GM21723 (cell line): ENCODE results near the gene PPP6R3.

Experiments
- ATAC-seq: cut with Tn5 transposase; IDR thresholded peaks from one replicate; pipeline ENCODE4 v1.9.1; 2021; ENCODE audit warnings: mild to moderate bottlenecking, moderate library complexity; ENCODE audit not compliant: unreplicated experiment

The PPP6R3 gene, protein sequence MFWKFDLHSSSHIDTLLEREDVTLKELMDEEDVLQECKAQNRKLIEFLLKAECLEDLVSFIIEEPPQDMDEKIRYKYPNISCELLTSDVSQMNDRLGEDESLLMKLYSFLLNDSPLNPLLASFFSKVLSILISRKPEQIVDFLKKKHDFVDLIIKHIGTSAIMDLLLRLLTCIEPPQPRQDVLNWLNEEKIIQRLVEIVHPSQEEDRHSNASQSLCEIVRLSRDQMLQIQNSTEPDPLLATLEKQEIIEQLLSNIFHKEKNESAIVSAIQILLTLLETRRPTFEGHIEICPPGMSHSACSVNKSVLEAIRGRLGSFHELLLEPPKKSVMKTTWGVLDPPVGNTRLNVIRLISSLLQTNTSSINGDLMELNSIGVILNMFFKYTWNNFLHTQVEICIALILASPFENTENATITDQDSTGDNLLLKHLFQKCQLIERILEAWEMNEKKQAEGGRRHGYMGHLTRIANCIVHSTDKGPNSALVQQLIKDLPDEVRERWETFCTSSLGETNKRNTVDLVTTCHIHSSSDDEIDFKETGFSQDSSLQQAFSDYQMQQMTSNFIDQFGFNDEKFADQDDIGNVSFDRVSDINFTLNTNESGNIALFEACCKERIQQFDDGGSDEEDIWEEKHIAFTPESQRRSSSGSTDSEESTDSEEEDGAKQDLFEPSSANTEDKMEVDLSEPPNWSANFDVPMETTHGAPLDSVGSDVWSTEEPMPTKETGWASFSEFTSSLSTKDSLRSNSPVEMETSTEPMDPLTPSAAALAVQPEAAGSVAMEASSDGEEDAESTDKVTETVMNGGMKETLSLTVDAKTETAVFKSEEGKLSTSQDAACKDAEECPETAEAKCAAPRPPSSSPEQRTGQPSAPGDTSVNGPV

DNA sequence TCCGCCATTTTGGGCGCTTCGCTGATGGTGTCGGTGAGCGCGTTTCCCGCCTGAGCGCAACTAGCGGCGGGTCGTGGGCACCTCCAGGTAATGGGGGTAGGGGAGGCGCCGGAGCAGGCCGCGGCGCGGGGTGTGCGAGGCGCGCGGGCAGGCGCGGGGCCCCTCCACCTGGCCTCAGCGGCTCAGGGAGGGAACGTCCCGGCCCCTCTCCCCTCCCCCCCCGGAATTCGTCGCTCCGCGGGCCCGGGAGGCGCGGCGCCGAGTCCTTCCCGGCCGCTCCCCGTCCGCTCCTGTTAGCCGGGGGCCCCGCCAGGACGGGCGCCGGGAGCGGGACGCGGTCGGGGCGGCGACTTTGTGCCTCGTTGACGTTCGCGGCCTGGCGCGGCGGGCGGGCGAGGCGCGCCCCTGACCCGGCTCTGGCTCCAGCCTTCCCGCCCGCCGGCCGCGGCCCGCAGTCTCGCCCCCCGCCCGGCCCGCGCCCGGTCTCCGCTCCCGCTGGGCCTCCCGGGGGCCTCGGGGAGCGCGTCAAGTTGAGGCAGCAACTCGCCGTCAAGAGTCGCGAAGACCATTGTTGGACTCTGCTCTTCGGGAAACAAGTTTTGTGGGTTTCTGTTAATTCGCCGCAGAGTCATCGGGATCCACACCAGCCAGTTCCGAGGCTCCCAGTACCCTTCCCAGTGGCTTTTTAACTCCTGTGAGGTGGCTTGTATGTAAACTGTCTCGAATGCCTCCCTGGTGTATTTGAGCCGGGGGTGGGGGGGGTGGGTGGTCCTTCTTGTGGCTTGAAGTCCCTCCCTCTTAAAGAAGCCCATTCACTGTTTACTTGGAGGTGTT, at the start of gene PPP6R3:
TSS of gene PPP6R3 (plus strand) at position 12 of the 834 bp plus-strand sequence. CDS start 76,913 bp downstream, outside the sequence.
- ATAC-seq, result peak; percentile 43

DNA sequence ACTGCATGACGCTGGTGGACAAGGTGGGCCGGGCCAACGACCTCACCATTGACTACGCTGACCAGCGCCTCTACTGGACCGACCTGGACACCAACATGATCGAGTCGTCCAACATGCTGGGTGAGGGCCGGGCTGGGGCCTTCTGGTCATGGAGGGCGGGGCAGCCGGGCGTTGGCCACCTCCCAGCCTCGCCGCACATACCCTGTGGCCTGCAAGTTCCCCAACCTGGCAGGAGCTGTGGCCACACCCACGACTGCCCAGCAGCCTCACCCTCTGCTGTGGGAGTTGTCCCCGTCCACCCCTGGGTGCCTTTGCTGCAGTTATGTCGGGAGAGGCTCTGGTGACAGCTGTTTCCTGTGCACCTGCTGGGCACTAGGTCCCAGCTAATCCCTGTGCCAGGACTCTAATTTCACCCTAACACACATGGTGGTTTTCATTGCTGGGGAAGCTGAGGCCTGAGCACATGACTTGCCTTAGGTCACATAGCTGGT, 49.0 kb upstream of the PPP6R3 start:
- no peak for ATAC-seq

DNA sequence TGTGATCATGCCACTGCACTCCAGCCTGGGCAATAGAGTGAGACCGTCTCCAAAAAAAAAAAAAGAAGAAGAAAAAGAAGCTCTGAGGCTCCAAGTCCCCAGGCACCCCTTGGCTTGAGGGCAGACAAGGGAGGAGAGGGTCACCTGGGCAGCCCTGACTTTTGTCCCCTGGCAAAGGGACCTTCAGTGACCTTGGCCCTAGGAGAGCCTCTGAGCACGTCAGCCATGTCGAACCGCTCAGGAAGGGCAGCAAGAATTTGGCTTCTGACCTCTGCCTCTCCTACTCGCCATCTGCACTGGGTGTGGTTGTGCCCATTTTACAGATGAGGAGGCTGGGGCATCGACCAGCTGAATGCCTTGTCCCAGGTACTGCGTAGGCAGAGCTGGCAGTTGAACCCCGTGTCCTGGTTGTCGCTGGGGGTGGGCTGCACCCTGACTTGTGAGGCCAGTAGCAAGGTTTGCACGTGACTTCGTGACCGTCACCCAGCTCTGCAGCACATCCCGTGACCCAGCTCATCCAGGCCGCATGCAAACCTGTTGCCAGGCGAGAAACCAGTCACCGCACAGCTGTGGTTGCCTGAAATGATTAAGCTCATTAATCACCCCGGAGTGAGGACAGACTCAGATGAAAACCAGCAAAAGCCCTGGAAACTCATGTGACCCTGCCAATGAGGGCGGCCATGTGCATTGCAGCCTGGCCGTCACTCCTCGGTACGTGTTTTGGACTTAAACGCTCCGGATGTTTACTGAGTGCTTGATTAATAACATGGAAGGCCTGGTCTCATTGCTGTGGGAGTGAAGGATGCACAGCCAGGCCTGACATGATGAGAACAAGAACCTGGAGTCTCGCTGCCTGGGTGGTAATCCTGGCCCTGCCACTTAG, 47.7 kb upstream of the PPP6R3 start:
- ATAC-seq, result peak; percentile 49

- no peak for ATAC-seq
Measured at GRCh38 chr11:68413591-68413999, 47.0 kb upstream of the PPP6R3 start.

DNA sequence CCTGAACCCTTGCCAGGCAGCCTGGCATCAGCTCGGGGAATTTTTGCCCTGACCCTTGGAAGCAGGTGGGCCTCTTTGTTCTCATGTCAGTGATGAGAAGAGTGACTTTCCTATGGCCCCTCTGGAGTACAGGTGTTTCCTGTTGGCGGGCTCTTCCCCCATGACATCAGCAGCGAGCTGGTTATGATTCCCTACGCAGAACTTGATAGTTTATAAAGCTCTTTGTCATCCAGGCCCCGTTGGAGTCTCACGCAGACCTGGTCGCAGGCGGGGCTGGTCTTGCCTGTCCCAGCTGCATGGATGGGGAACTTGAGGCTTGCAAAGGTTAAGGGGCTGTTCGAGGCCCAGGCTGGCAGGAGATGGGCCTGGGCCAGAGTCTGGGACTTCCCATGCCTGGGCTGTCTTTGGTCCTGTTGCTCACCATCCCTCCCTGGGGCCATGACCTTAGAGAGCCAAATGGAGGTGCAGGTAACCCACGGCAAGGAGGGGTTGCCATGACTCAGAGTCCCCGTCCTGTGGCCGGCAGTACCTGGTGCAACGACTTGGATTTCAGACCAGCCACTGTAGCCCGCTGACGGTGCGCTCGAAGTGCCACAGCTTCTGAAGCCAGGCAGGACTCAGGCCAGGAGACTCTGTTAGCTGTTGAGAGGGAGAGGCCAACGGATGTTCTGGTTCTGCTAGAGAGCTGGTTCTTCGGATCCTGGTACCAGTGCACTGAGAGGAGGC, 45.9 kb upstream of the PPP6R3 start:
- ATAC-seq, result no peak

DNA sequence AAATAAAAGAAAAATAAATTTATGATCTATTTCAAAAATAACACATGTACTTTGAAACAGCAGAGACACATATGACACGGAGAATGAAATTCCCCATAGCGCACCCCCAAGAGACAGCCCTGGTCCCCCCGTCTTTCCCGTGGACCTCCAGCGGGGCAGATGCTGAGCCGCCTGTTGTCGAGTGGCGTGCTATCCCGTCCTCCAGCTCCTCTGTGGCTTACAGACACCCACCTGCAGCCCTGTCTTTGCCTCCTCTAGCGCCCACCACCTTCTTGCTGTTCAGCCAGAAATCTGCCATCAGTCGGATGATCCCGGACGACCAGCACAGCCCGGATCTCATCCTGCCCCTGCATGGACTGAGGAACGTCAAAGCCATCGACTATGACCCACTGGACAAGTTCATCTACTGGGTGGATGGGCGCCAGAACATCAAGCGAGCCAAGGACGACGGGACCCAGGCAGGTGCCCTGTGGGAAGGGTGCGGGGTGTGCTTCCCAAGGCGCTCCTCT, 44.4 kb upstream of the PPP6R3 start:
- ATAC-seq, result no peak

DNA sequence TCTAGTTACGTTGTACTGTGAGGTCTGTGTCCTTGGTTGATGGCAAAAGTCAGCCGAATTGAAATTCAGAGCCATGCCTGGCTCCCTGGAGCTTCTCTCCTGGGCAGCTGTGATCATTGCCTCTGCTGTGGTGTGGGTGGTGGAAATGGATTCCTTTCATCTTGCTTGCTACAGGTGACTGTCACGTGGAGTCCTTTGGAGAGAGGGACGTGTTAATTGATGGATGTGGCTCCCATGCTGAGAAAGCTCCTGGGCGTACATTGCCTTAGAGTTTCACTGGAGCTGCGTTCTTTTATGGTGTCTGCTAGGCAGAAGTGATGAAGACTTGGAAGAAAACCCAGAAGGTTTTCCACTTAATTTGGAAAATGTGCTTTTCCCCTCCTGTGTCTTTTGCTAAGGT, 41.9 kb upstream of the PPP6R3 start:
- no peak for ATAC-seq

DNA sequence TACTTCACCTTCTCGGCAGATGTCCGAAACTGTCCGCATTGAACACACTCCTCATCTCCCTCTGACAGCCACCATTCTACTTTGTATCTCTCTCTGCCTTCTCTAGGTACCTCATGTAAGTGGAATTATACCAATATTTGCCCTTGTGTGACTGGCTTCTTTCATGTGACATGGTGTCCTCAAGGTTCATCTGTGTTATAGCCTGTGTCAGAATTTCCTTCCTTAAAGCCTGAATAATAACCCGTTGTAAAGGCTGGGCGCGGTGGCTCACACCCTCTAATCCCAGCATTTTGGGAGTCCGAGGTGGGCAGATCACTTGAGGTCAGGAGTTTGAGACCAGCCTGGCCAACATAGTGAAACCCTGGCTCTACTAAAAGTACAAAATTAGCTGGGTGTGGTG, 40.4 kb upstream of the PPP6R3 start:
- ATAC-seq, result no peak

DNA sequence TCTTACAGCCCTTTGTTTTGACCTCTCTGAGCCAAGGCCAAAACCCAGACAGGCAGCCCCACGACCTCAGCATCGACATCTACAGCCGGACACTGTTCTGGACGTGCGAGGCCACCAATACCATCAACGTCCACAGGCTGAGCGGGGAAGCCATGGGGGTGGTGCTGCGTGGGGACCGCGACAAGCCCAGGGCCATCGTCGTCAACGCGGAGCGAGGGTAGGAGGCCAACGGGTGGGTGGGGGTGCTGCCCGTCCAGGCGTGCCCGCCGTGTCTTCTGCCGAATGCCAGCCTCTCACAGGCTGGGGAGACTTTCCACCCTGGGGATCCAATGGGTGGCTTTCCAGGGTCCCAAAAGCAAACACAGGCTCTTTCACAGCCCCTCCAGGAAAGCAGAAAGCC, 37.1 kb upstream of the PPP6R3 start:
- ATAC-seq, result no peak

- ATAC-seq, result no peak
Measured at GRCh38 chr11:68424101-68424632, 36.4 kb upstream of the PPP6R3 start.

- ATAC-seq, result no peak
Measured at GRCh38 chr11:68424981-68425865, 35.3 kb upstream of the PPP6R3 start.

- no peak for ATAC-seq
Measured at GRCh38 chr11:68425866-68426380, 34.6 kb upstream of the PPP6R3 start.

GRCh38 chr11:68429661-68430060, 30.9 kb upstream of the PPP6R3 start:
- ATAC-seq, result no peak

DNA sequence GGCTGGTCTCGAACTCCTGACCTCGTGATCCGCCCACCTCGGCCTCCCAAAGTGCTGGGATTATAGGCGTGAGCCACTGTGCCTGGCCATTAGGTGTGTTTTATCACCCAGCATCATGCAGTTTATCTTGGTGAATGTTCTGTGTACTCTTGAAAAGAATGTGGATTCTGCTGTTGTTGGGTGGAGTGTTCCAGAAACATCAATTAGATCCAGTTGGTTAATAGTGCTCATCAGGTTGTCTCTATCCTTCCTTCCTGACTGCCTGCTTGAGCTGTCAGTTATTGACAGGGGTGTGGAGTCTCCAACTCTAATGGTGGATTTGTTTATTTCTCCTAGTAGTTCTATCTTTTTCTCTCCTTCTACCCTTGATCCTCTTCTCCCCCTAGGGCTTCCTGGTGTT, 30.2 kb upstream of the PPP6R3 start:
- no peak for ATAC-seq

DNA sequence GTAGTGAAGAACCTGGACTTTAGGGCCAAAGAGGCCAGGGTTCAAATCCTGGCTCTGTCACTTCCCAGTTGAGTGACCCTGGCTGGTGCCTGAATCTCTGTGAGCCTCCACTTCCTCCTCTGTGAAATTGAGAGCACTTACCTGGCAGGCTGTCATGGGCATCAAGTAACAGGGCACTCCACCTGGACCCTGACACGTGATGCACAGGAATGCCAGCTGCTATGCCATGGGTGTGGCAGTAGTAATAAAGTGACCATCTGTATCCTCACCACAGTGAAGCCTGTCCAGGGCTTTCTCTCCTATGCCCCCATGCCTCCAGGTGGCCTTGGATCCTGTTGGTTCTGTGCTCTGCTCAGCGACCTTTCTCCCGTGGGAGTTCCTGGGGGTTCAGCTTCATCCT, 29.8 kb upstream of the PPP6R3 start:
- ATAC-seq, result no peak

DNA sequence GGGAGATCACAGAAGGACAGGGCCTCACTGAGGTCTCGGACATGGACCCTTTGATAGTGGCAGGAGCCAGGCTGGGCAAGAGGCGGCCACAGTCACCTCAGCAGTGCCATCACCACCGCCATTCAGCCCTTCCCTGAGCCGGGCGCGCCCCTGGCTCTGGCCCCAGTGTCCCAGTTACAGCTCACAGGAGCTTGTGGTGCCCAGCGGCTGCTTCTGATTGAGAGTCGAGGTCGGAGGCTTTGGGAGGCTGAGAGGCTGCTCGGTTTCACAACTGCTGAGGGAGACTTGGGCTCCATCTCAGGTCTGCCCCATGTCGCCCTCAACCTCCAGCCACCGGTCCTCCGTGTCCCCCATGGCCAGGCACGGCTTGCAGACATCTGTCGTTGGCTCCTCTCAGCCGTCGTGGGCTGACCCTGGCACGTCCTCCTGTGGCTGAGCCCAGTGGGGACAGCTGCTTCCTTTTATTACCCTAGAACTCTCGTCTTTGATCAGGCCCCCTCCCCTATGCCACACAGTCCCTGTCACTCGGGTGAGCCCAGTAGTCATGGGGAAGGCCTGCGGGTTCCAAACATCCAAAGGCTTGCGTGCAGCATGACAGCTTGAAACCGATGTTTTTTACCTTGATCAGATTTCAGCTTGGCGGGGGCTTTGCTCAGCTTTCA, 28.4 kb upstream of the PPP6R3 start:
- ATAC-seq, result no peak

DNA sequence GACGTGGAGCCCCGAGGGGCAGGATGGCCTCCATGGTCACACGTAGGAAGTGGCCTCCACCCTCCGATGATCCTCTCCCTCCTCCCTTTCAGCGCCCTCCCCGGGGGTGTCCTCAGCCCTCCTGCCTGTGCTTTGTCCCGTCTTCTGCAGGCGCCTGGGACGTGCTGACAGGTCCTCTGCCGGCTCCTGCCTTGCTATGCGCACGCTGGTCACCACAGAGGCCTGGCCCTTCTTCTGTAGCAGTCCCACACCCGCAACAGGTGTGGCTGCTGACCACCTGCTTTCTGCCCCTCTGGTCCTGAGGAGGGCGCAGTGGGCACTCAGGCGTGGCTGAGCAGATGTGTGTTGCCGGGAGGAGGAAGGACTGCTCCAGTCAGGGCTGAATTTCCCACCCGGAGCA, 27.7 kb upstream of the PPP6R3 start:
- no peak for ATAC-seq
